Suprapubic skin (tissue), 3 donors: ENCODE measurements around the gene FAHD2A.
"Not testable (repeated sequence)": the region's sequence is repeated elsewhere in the genome, so short reads cannot be mapped to it uniquely, and the experiment has no call there.

ENCODE experiments used
- CTCF ChIP-seq, 2 donors: fragments of 200-600 bp in 1 of 2; fragments of 450-650 bp in 1 of 2; sonication (generic) in 1 of 2; IDR thresholded peaks; one replicate each; pipeline ENCODE4 v1.5.1; 2016 to 2019; ENCODE audit warnings: antibody characterized with exemption in 2 of 2, mild to moderate bottlenecking in 1 of 2, moderate library complexity in 1 of 2
- POLR2A ChIP-seq, 2 donors: fragments of 450-650 bp; IDR thresholded peaks; one replicate each; pipeline ENCODE4 v1.6.1; 2017; ENCODE audit warnings: antibody characterized with exemption in 2 of 2, mild to moderate bottlenecking in 2 of 2, moderate library complexity in 2 of 2

- TF ChIP-seq POLR2A, CTCF (IDR thresholded peaks at IDR 0.05): not testable (repeated sequence)
Measured at GRCh38 chr2:95433973-95434372, 31.5 kb downstream of the FAHD2A start.
